HG03521 (cell line): ENCODE data around the gene OCIAD2.
"Not testable (repeated sequence)": the region's sequence is repeated elsewhere in the genome, so short reads cannot be mapped to it uniquely, and the experiment has no call there.

ENCODE experiments used
- ATAC-seq: cut with Tn5 transposase; IDR thresholded peaks from one replicate; pipeline ENCODE4 v1.9.1; 2021; ENCODE audit warnings: mild to moderate bottlenecking, moderate library complexity; ENCODE audit not compliant: unreplicated experiment

OCIAD2 gene, protein sequence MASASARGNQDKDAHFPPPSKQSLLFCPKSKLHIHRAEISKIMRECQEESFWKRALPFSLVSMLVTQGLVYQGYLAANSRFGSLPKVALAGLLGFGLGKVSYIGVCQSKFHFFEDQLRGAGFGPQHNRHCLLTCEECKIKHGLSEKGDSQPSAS

DNA sequence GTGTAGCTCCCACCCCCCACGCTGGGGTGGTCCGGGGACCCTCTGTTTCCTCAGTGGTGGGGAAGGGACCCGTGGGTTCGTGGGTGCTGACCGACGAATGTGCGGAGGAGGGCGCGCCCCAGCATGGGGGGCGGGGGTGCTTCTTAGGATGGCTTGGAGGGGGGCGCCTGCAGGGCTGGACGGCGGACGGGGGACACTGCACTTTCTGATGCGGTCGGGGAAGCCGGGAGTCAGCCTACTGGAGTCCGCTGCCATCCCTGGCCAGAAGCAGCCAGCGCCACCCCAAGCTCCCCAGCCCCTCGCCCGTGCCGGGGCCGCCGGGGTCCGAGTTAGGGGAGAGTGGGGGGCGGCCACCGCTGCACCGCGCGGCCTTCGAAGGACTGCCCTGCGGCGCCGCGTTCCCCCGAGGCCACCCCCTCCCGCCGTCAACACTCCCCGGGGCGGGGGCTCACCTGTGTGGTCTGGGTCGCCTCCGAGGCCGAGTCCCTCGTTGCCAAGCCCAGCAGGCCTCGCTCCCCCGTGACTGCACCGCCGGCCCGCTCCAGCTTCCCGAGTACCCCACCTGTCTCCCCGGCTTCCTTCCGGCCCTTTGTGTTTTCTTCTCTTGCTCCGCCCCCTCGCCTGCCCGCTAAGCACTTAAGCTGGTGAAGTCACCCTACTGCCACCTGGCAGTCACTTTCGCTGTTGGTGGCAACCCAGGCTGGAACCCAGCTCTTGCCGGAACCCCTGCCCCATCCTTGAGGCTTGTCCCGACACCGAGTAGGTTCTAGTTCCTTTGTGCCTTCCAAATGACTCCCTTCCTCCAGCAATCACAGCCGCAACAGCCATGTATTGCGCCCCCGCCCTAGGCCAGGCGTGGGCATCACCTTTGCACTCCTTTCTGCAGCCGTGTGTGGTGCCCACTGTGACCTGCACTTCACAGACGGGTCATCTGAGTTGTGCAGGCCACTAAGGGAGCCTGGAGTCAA, at the start of gene OCIAD2:
TSS of gene OCIAD2 (minus strand) at position 569 of the 968 bp plus-strand sequence. CDS start 2,225 bp downstream, outside the sequence.
- peak; percentile 87 for ATAC-seq

DNA sequence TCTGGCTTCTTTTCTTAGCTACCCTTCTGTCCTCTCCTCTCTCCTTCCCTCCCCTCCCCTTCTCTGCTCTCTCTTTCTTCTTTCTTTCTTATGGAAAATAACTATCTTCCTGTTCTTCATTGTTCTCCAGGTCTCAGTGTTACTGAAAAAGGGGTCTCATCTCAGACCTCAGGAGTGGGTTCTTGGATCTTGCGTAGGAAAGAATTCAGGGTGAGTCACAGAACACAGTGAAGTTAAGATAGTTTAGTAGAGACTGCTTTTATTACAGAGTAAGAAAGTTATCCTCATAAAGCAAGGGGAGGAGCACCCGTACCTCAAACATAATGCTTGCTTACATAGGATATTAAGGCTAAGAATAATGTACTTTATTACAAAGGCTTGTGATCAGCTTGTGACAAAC, 47.7 kb upstream of the OCIAD2 start:
- ATAC-seq, result no peak

GRCh38 chr4:48949518-48950219, 43.1 kb upstream of the OCIAD2 start:
- ATAC-seq, result no peak

- no peak for ATAC-seq
These were observed 42.5 kb upstream of the OCIAD2 start for GRCh38 chr4:48949086-48949485.

DNA sequence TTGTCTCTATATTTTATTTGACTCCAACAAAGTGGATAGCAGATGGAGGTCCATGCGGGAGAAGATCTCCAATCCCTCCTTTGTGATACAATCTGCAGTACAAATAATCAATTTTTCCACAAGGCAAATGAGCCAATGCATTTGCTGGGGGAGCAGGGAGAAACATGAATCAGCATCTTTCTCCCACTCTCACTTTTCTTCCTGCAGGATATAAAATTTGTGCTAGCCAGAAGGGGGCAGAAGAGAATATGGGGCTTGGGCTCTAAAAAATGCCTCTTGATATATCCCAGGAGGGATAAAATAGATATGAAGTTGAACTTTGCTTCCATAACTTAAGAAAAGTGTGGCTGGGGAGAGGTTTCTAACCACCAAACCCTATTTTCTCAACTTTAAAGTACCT, 41.2 kb upstream of the OCIAD2 start:
- ATAC-seq, result no peak

GRCh38 chr4:48945981-48946380, 39.4 kb upstream of the OCIAD2 start:
- no peak for ATAC-seq

GRCh38 chr4:48944756-48945241, 38.2 kb upstream of the OCIAD2 start:
- ATAC-seq, result no peak

GRCh38 chr4:48944252-48944651, 37.7 kb upstream of the OCIAD2 start:
- no peak for ATAC-seq

DNA sequence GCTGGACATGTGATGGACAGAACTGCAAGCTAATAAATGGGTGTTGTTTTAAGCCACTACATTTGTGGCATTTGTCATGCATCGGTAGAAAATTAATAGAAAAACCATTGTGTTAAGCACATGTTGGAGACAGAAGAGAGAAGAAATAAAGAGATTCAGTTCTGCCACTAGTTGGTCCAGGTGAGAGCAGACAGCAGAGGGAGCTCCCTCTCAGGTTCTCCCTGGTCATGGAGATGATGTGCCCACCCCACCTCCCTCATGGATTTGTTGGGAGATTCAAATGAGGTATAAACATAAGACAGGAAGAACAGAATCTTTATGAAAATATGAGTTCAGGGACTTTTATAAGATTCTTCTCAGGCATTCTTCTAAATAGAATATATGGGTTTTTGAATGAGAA, 36.8 kb upstream of the OCIAD2 start:
- no peak for ATAC-seq

GRCh38 chr4:48939785-48940184, 33.2 kb upstream of the OCIAD2 start:
- no peak for ATAC-seq

GRCh38 chr4:48938831-48939230, 32.3 kb upstream of the OCIAD2 start:
- no peak for ATAC-seq

- ATAC-seq, result no peak
These were observed 30.5 kb upstream of the OCIAD2 start for GRCh38 chr4:48937033-48937432.

DNA sequence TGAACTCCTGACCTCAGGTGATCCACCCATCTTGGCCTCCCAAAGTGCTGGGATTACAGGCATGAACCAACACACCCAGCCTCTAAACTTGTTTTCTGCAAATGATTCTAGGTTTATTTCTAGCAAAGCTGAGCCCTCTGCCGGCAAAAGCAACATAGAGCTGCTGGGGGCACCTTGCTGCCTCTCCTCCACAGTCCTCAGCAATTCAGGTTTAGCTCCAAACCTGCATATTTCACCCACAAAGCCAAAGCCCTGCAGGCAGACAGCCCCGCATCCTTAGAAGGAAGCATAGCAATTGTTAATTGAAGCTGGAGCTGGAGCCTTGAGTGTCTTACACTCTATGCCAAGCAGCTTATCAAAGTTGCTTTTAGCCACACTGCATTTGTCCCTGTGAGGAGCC, 24.9 kb upstream of the OCIAD2 start:
- ATAC-seq, result no peak

- ATAC-seq, result no peak
These were observed 24.1 kb upstream of the OCIAD2 start for GRCh38 chr4:48930654-48931053.

DNA sequence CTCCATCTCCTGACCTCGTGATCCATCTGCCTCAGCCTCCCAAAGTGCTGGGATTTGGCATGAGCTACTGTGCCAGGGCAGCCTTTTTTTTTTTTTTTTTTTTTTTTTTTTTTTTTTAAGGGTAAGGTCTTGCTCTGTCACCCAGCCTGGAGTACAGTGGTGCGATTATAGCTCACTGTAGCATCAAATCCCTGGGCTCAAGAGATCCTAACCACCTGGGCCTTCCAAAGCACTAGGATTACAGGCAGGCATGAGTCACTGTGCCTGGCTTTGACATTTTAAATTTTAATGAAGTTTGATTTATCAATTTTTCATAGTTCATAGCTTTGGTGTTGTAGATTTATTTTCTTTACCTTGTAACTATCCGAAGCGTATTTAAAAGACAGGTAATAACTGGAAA, 17.8 kb upstream of the OCIAD2 start:
- ATAC-seq, result no peak

DNA sequence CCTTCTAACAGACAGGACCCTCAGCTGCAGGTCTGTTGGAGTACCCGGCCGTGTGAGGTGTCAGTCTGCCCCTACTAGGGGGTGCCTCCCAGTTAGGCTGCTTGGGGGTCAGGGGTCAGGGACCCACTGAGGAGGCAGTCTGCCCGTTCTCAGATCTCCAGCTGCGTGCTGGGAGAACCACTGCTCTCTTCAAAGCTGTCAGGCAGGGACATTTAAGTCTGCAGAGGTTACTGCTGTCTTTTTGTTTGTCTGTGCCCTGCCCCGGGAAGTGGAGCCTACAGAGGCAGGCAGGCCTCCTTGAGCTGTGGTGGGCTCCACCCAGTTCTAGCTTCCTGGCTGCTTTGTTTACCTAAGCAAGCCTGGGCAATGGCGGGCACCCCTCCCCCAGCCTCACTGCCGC, 16.5 kb upstream of the OCIAD2 start:
- ATAC-seq, result not testable (repeated sequence)

GRCh38 chr4:48914311-48914710, 7.7 kb upstream of the OCIAD2 start:
- no peak for ATAC-seq

- no peak for ATAC-seq
These were observed 6.8 kb upstream of the OCIAD2 start for GRCh38 chr4:48913346-48913745.

DNA sequence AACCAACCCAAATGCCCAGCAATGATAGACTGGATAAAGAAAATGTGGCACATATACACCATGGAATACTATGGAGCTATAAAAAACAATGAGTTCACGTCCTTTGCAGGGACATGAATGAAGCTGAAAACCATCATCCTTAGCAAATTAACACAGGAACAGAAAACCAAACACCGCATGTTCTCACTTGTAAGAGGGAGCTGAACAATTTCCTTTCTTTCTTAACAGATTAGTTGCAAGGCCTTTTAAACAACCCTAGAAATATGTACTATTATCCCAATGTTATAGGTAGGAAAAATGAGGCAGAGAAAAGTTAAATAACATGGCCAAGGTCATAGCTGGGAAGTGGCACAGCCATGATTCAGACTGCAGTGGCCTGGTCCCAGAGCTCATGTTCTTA, 5.8 kb upstream of the OCIAD2 start:
- no peak for ATAC-seq

DNA sequence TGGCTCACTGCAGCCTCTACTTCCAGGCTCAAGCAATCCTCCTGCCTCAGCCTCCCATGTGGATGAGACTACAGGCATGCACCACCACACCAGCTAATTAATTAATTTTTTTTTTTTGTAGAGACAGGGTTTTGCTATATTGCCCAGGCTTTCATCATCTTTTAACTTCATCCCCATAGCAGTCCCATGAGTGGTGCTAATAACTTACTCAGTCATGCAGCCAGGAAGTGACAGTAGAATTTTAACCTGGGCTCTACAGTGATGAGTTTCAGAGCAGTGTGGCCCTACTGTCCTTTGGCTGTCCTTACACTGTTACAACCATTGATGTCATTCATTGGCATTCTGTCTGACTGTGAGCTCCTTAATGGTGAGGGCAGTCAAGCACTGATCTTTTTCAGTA, 3.9 kb upstream of the OCIAD2 start:
- ATAC-seq, result no peak

DNA sequence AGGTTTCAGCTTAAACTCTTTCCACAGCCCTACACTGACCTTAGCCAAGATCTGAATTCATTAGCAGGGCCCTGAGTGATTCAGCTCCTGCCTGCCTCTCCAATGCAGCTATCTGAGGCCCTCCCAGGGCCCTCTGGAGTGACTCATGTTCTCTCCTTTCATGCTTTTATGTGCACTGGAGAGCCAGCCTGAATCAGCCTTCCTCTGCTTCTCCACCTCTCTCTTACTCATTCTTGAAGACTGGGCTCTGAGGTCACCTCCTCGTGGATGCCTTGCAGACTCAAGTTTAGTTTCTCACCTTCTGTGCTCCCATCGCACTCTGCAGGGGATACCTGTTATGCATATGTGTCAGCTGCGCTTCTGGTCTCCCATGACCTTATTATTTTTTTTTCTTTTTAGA, 3.1 kb upstream of the OCIAD2 start:
- ATAC-seq, result no peak

- no peak for ATAC-seq
These were observed 2.1 kb upstream of the OCIAD2 start for GRCh38 chr4:48908687-48909086.
